ENCODE measurements around the gene TM4SF4.

The TM4SF4 gene

GRCh38 chr3:149487598-149488197 lies 13.2 kb downstream of the TM4SF4 start:
- DNase-seq: no peak

- no peak for DNase-seq
Observed at GRCh38 chr3:149489060-149489690, 14.7 kb downstream of the TM4SF4 start.

GRCh38 chr3:149490260-149490971 lies 15.9 kb downstream of the TM4SF4 start:
- no peak for DNase-seq

GRCh38 chr3:149493315-149494021 lies 19.0 kb downstream of the TM4SF4 start:
- DNase-seq: no peak

GRCh38 chr3:149494022-149494758 lies 19.7 kb downstream of the TM4SF4 start:
- peak; percentile 54 for DNase-seq

- DNase-seq: no peak
Observed at GRCh38 chr3:149494759-149495580, 20.5 kb downstream of the TM4SF4 start.

GRCh38 chr3:149495581-149496125 lies 21.2 kb downstream of the TM4SF4 start:
- no peak for DNase-seq

- no peak for DNase-seq
Observed at GRCh38 chr3:149496891-149497290, 22.4 kb downstream of the TM4SF4 start.

GRCh38 chr3:149497966-149498670 lies 23.6 kb downstream of the TM4SF4 start:
- no peak for DNase-seq

GRCh38 chr3:149501524-149501923 lies 27.0 kb downstream of the TM4SF4 start:
- DNase-seq: no peak

GRCh38 chr3:149502438-149502837 lies 27.9 kb downstream of the TM4SF4 start:
- no peak for DNase-seq

- no peak for DNase-seq
Observed at GRCh38 chr3:149506540-149506939, 32.0 kb downstream of the TM4SF4 start.

- DNase-seq: no peak
Observed at GRCh38 chr3:149506965-149507364, 32.5 kb downstream of the TM4SF4 start.

GRCh38 chr3:149507491-149508324 lies 33.2 kb downstream of the TM4SF4 start:
- DNase-seq: no peak

- DNase-seq: no peak
Observed at GRCh38 chr3:149509526-149509925, 35.0 kb downstream of the TM4SF4 start.

GRCh38 chr3:149510480-149510879 lies 36.0 kb downstream of the TM4SF4 start:
- no peak for DNase-seq

GRCh38 chr3:149511040-149511626 lies 36.6 kb downstream of the TM4SF4 start:
- DNase-seq: no peak

GRCh38 chr3:149512073-149512782 lies 37.7 kb downstream of the TM4SF4 start:
- DNase-seq: peak; percentile 81

- no peak for DNase-seq
Observed at GRCh38 chr3:149514471-149514870, 40.0 kb downstream of the TM4SF4 start.

Measured in NCI-H510A treated with DMSO at 0.1 percent for 48 hours (cell line).